ENCODE results near the gene TRPM2. TPM values are rescaled to one million over a fixed set of nuclear protein-coding genes. Genes with fewer than 3 reads are reported as not detected.
A peak's percentile ranks its signal among the peaks of the same experiment; 100 is the strongest.

TRPM2 gene
- total and polyA plus RNA-seq, 10 of the 15 experiments (the other 5 are each of a cell fraction or from before 2014, with no cell fraction given), result 0.03 to 9.1 (median 2.6) TPM

DNA sequence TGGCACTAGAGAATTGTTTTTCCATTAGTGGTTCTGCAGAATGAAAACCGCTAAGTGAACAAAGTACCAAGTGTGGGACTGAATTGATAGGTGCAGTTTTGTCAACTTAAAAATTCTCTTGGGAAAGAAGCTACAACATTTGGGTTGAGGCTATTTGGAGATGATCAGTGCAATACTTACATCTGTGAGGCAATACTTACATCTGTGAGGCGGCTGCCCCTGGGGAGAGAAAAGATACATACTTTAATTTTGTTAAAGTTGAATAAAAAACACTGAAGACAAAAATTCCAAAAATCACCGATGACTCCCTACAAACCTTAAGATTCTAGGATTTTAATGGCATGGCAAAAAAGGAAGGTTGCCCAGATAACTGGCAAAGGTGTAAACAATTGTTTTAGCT lies 16.0 kb upstream of the TRPM2 start:
- ChIA-PET CTCF (interaction anchor here (0.7 to 1.7 kb wide), 6 partner anchors 9 to 54 kb away, joined by 3 to 5 read pairs (median 4); no protein-coding TSS in a partner anchor), SMC1A (ENCODE audit: uncharacterized antibody, unreplicated experiment) (interaction anchor here (0.6 to 1.3 kb wide), 2 partner anchors 40 to 478 kb away, joined by 3 to 4 read pairs; no protein-coding TSS in a partner anchor), RAD21 (ENCODE audit: unreplicated experiment) (no interaction called here), POLR2A (interaction anchor here (1.3 kb wide), 1 partner anchor 37 kb away, joined by 3 read pairs; no protein-coding TSS in a partner anchor)
- Histone ChIP-seq H2AFZ (ENCODE audit: control insufficient read depth, low read depth, low read length) (no peak overlapping the region), H3K4me2 (ENCODE audit: control insufficient read depth, insufficient read depth) (no peak overlapping the region), H3K9me3 (replicated peaks; ENCODE audit: control insufficient read depth, insufficient read depth, low read length) (no peaks in the 10 kb centered on the region), H4K20me1 (ENCODE audit: control insufficient read depth, insufficient read depth) (no peaks in the 10 kb centered on the region), H3K4me1 (ENCODE audit: control insufficient read depth, insufficient read depth, low read length) (peaks cover 11% of the 10 kb centered on the region), H3K27me3 (replicated peaks in 1 of 2; ENCODE audit: control insufficient read depth in 2 of 2, insufficient read depth in 2 of 2, low read length in 1 of 2) (no peaks in the 10 kb centered on the region), H3K27ac (ENCODE audit: control insufficient read depth, insufficient read depth) (no peak overlapping the region), H3K79me2 (ENCODE audit: control insufficient read depth, insufficient read depth, low read length) (no peaks in the 10 kb centered on the region), H3K9ac (ENCODE audit: control insufficient read depth, insufficient read depth, low read length) (no peak overlapping the region), H3K4me3 (no peak overlapping the region), H3K36me3 (ENCODE audit: control insufficient read depth in 2 of 2, insufficient read depth in 2 of 2, low read length in 1 of 2) (no peaks in the 10 kb centered on the region)
- no TSS peak for BruUV-seq (replicated peaks)
- in situ Hi-C loops (cut with MboI) (no loop called here), intact Hi-C loops (cut with micrococcal nuclease; ENCODE audit: unreplicated experiment) (loop anchor here (1.0 kb wide), 1 partner anchor 35 kb away; no protein-coding TSS in a partner anchor)
- 98% methylated on average over 3 of the region's 3 CpGs for WGBS (ENCODE audit: insufficient coverage, insufficient replicate concordance, low lambda C conversion rate, missing lambda C conversion rate)
- DNase-seq (ENCODE audit: low read depth, low spot score), result no peak
- ATAC-seq, result no peak
- peak; percentile 61 for FAIRE-seq
- TF ChIP-seq LARP7 (IDR thresholded peaks at IDR 0.05), result no peak
- no peak for TF ChIP-seq HSF1 (IDR thresholded peaks at IDR 0.05; ENCODE audit: low read depth, low read length)
- TF ChIP-seq SP1 (IDR thresholded peaks at IDR 0.05; ENCODE audit: low read depth, low read length), result no peak
- no peak for TF ChIP-seq ZSCAN29 (IDR thresholded peaks at IDR 0.05)
- no peak for TF ChIP-seq TBL1XR1 (IDR thresholded peaks at IDR 0.05; ENCODE audit: low read depth, low read length)
- TF ChIP-seq TCF7 (IDR thresholded peaks at IDR 0.05; ENCODE audit: borderline replicate concordance), result no peak
- TF ChIP-seq, protein P1, sequence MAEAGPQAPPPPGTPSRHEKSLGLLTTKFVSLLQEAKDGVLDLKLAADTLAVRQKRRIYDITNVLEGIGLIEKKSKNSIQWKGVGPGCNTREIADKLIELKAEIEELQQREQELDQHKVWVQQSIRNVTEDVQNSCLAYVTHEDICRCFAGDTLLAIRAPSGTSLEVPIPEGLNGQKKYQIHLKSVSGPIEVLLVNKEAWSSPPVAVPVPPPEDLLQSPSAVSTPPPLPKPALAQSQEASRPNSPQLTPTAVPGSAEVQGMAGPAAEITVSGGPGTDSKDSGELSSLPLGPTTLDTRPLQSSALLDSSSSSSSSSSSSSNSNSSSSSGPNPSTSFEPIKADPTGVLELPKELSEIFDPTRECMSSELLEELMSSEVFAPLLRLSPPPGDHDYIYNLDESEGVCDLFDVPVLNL (IDR thresholded peaks at IDR 0.05; ENCODE audit: low read depth, low read length), result no peak
- no peak for TF ChIP-seq KAT2A (conservative IDR thresholded peaks at IDR 0.05; ENCODE audit: control insufficient read depth, low read depth, low read length)
- no peak for TF ChIP-seq HCFC1 (IDR thresholded peaks at IDR 0.05; ENCODE audit: low read length)
- TF ChIP-seq, protein P2, sequence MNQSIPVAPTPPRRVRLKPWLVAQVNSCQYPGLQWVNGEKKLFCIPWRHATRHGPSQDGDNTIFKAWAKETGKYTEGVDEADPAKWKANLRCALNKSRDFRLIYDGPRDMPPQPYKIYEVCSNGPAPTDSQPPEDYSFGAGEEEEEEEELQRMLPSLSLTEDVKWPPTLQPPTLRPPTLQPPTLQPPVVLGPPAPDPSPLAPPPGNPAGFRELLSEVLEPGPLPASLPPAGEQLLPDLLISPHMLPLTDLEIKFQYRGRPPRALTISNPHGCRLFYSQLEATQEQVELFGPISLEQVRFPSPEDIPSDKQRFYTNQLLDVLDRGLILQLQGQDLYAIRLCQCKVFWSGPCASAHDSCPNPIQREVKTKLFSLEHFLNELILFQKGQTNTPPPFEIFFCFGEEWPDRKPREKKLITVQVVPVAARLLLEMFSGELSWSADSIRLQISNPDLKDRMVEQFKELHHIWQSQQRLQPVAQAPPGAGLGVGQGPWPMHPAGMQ (IDR thresholded peaks at IDR 0.05; ENCODE audit: borderline replicate concordance), result no peak
- TF ChIP-seq, protein P3, sequence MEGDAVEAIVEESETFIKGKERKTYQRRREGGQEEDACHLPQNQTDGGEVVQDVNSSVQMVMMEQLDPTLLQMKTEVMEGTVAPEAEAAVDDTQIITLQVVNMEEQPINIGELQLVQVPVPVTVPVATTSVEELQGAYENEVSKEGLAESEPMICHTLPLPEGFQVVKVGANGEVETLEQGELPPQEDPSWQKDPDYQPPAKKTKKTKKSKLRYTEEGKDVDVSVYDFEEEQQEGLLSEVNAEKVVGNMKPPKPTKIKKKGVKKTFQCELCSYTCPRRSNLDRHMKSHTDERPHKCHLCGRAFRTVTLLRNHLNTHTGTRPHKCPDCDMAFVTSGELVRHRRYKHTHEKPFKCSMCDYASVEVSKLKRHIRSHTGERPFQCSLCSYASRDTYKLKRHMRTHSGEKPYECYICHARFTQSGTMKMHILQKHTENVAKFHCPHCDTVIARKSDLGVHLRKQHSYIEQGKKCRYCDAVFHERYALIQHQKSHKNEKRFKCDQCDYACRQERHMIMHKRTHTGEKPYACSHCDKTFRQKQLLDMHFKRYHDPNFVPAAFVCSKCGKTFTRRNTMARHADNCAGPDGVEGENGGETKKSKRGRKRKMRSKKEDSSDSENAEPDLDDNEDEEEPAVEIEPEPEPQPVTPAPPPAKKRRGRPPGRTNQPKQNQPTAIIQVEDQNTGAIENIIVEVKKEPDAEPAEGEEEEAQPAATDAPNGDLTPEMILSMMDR (IDR thresholded peaks at IDR 0.05 in 2 of 3, conservative IDR thresholded peaks at IDR 0.05 in 1 of 3; ENCODE audit: control insufficient read depth in 2 of 3, extremely low read depth in 1 of 3, insufficient read depth in 1 of 3, low read depth in 3 of 3, low read length in 3 of 3), result no peak
- TF ChIP-seq MTA3 (IDR thresholded peaks at IDR 0.05; ENCODE audit: borderline replicate concordance, low read length), result no peak
- TF ChIP-seq BRCA1 (IDR thresholded peaks at IDR 0.05; ENCODE audit: low read depth, low read length), result no peak
